Measurements from ENCODE around the gene CPPED1.

Gene CPPED1

DNA sequence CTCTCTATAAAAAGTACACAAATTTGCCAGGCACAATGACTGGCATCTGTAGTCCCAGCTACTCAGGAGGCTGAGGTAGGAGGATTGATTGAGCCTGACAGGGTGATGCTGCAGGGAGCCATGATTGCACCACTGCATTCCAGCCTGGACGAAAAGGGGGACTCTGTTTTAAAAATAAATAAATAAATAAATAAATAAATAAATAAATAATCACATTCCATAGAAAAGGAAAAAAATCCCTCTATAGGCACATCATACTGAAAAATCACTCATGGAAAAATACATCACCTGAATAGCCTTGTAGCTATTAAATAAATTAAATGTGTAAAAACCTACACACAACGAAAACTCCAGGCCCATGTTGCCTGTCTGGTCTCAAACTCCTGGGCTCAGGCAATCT, 56.4 kb downstream of the CPPED1 start (continued):
- TF ChIP-seq, protein P1, sequence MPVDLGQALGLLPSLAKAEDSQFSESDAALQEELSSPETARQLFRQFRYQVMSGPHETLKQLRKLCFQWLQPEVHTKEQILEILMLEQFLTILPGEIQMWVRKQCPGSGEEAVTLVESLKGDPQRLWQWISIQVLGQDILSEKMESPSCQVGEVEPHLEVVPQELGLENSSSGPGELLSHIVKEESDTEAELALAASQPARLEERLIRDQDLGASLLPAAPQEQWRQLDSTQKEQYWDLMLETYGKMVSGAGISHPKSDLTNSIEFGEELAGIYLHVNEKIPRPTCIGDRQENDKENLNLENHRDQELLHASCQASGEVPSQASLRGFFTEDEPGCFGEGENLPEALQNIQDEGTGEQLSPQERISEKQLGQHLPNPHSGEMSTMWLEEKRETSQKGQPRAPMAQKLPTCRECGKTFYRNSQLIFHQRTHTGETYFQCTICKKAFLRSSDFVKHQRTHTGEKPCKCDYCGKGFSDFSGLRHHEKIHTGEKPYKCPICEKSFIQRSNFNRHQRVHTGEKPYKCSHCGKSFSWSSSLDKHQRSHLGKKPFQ (tag by site-specific recombination; IDR thresholded peaks at IDR 0.05): no peak
- TF ChIP-seq ZNF654 (tag by site-specific recombination; IDR thresholded peaks at IDR 0.05; ENCODE audit: low read depth) (peak; percentile 42), GFI1B (tag by site-specific recombination; IDR thresholded peaks at IDR 0.05) (no peak), SCRT2 (tag by site-specific recombination; IDR thresholded peaks at IDR 0.05) (no peak), ZFP69B (tag by site-specific recombination; IDR thresholded peaks at IDR 0.05) (no peak), ZNF16 (tag by site-specific recombination; IDR thresholded peaks at IDR 0.05; ENCODE audit: low read depth) (no peak), ZNF677 (tag by site-specific recombination; IDR thresholded peaks at IDR 0.05) (no peak), ZNF792 (tag by site-specific recombination; IDR thresholded peaks at IDR 0.05) (no peak), ZNF174 (tag by site-specific recombination; IDR thresholded peaks at IDR 0.05) (no peak), KLF16 (tag by site-specific recombination; IDR thresholded peaks at IDR 0.05) (no peak), ZNF514 (tag by site-specific recombination; IDR thresholded peaks at IDR 0.05) (0 out of 2 replicates have a peak, but pooled peaks have one; percentile 13), ZNF221 (tag by site-specific recombination; IDR thresholded peaks at IDR 0.05; ENCODE audit: borderline replicate concordance) (no peak), ZNF394 (tag by site-specific recombination; IDR thresholded peaks at IDR 0.05; ENCODE audit: borderline replicate concordance) (peak; percentile 87), ZNF560 (tag by site-specific recombination; IDR thresholded peaks at IDR 0.05; ENCODE audit: borderline replicate concordance) (peak; percentile 40; the same call in 1 of the 2 replicates), ZBTB1 (tag by site-specific recombination; IDR thresholded peaks at IDR 0.05) (no peak), HOXD13 (CRISPR knock-in tag; IDR thresholded peaks at IDR 0.05; ENCODE audit: borderline replicate concordance) (no peak)
- TF ChIP-seq, protein P2, sequence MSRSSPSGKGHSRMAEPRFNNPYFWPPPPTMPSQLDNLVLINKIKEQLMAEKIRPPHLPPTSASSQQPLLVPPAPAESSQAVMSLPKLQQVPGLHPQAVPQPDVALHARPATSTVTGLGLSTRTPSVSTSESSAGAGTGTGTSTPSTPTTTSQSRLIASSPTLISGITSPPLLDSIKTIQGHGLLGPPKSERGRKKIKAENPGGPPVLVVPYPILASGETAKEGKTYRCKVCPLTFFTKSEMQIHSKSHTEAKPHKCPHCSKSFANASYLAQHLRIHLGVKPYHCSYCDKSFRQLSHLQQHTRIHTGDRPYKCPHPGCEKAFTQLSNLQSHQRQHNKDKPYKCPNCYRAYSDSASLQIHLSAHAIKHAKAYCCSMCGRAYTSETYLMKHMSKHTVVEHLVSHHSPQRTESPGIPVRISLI (tag by site-specific recombination; IDR thresholded peaks at IDR 0.05): no peak
- TF ChIP-seq, protein P3, sequence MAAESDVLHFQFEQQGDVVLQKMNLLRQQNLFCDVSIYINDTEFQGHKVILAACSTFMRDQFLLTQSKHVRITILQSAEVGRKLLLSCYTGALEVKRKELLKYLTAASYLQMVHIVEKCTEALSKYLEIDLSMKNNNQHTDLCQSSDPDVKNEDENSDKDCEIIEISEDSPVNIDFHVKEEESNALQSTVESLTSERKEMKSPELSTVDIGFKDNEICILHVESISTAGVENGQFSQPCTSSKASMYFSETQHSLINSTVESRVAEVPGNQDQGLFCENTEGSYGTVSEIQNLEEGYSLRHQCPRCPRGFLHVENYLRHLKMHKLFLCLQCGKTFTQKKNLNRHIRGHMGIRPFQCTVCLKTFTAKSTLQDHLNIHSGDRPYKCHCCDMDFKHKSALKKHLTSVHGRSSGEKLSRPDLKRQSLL (tag by site-specific recombination; IDR thresholded peaks at IDR 0.05): no peak
- TF ChIP-seq, protein P4, sequence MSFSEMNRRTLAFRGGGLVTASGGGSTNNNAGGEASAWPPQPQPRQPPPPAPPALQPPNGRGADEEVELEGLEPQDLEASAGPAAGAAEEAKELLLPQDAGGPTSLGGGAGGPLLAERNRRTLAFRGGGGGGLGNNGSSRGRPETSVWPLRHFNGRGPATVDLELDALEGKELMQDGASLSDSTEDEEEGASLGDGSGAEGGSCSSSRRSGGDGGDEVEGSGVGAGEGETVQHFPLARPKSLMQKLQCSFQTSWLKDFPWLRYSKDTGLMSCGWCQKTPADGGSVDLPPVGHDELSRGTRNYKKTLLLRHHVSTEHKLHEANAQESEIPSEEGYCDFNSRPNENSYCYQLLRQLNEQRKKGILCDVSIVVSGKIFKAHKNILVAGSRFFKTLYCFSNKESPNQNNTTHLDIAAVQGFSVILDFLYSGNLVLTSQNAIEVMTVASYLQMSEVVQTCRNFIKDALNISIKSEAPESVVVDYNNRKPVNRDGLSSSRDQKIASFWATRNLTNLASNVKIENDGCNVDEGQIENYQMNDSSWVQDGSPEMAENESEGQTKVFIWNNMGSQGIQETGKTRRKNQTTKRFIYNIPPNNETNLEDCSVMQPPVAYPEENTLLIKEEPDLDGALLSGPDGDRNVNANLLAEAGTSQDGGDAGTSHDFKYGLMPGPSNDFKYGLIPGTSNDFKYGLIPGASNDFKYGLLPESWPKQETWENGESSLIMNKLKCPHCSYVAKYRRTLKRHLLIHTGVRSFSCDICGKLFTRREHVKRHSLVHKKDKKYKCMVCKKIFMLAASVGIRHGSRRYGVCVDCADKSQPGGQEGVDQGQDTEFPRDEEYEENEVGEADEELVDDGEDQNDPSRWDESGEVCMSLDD (tag by site-specific recombination; IDR thresholded peaks at IDR 0.05): no peak
- TF ChIP-seq, protein P5, sequence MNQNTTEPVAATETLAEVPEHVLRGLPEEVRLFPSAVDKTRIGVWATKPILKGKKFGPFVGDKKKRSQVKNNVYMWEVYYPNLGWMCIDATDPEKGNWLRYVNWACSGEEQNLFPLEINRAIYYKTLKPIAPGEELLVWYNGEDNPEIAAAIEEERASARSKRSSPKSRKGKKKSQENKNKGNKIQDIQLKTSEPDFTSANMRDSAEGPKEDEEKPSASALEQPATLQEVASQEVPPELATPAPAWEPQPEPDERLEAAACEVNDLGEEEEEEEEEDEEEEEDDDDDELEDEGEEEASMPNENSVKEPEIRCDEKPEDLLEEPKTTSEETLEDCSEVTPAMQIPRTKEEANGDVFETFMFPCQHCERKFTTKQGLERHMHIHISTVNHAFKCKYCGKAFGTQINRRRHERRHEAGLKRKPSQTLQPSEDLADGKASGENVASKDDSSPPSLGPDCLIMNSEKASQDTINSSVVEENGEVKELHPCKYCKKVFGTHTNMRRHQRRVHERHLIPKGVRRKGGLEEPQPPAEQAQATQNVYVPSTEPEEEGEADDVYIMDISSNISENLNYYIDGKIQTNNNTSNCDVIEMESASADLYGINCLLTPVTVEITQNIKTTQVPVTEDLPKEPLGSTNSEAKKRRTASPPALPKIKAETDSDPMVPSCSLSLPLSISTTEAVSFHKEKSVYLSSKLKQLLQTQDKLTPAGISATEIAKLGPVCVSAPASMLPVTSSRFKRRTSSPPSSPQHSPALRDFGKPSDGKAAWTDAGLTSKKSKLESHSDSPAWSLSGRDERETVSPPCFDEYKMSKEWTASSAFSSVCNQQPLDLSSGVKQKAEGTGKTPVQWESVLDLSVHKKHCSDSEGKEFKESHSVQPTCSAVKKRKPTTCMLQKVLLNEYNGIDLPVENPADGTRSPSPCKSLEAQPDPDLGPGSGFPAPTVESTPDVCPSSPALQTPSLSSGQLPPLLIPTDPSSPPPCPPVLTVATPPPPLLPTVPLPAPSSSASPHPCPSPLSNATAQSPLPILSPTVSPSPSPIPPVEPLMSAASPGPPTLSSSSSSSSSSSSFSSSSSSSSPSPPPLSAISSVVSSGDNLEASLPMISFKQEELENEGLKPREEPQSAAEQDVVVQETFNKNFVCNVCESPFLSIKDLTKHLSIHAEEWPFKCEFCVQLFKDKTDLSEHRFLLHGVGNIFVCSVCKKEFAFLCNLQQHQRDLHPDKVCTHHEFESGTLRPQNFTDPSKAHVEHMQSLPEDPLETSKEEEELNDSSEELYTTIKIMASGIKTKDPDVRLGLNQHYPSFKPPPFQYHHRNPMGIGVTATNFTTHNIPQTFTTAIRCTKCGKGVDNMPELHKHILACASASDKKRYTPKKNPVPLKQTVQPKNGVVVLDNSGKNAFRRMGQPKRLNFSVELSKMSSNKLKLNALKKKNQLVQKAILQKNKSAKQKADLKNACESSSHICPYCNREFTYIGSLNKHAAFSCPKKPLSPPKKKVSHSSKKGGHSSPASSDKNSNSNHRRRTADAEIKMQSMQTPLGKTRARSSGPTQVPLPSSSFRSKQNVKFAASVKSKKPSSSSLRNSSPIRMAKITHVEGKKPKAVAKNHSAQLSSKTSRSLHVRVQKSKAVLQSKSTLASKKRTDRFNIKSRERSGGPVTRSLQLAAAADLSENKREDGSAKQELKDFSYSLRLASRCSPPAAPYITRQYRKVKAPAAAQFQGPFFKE (tag by site-specific recombination; IDR thresholded peaks at IDR 0.05; ENCODE audit: borderline replicate concordance): no peak
- TF ChIP-seq, protein P6, sequence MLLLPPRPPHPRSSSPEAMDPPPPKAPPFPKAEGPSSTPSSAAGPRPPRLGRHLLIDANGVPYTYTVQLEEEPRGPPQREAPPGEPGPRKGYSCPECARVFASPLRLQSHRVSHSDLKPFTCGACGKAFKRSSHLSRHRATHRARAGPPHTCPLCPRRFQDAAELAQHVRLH (tag by site-specific recombination; IDR thresholded peaks at IDR 0.05): peak; percentile 35; the same call in 1 of the 2 replicates
- TF ChIP-seq, protein P7, sequence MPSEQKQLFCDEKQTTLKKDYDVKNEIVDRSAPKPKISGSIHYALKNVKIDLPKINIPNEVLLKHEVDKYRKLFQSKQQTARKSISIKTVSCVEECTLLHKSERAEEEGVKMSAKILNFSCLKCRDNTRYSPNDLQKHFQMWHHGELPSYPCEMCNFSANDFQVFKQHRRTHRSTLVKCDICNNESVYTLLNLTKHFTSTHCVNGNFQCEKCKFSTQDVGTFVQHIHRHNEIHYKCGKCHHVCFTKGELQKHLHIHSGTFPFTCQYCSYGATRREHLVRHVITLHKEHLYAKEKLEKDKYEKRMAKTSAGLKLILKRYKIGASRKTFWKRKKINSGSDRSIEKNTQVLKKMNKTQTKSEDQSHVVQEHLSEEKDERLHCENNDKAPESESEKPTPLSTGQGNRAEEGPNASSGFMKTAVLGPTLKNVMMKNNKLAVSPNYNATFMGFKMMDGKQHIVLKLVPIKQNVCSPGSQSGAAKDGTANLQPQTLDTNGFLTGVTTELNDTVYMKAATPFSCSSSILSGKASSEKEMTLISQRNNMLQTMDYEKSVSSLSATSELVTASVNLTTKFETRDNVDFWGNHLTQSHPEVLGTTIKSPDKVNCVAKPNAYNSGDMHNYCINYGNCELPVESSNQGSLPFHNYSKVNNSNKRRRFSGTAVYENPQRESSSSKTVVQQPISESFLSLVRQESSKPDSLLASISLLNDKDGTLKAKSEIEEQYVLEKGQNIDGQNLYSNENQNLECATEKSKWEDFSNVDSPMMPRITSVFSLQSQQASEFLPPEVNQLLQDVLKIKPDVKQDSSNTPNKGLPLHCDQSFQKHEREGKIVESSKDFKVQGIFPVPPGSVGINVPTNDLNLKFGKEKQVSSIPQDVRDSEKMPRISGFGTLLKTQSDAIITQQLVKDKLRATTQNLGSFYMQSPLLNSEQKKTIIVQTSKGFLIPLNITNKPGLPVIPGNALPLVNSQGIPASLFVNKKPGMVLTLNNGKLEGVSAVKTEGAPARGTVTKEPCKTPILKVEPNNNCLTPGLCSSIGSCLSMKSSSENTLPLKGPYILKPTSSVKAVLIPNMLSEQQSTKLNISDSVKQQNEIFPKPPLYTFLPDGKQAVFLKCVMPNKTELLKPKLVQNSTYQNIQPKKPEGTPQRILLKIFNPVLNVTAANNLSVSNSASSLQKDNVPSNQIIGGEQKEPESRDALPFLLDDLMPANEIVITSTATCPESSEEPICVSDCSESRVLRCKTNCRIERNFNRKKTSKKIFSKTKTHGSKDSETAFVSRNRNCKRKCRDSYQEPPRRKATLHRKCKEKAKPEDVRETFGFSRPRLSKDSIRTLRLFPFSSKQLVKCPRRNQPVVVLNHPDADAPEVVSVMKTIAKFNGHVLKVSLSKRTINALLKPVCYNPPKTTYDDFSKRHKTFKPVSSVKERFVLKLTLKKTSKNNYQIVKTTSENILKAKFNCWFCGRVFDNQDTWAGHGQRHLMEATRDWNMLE (tag by site-specific recombination; conservative IDR thresholded peaks at IDR 0.05; ENCODE audit: low read depth): peak; percentile 74
